ENCODE results near the gene STXBP2.

STXBP2 gene

DNA sequence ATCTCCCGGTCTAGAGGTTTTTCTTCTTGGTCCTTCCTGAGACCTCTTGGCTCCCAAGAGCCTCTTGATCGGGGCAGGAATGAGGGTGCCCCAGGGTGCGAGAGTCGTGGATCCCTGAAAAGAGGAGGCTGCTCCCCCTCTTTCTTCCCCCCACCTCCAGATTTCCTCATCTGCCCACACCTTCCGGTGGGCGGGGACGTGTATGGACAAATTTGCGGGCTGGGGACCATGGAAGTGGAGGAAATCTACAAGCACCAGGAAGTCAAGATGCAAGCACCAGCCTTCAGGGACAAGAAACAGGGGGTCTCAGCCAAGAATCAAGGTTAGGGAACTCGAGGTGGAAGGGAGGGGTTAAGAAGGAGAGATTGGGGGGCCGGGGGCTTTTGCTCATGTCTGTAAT lies 39.9 kb downstream of the STXBP2 start, which contains the start of gene MCEMP1:
MCEMP1 (plus strand) TSS at position 237 of the 400 bp plus-strand sequence; CDS start at position 268, 31 bp downstream.
- no peak for DNase-seq
- Mint-ChIP-seq H3K27me3 (ENCODE audit: low read depth, poor library complexity) (peaks cover 72% of the 10 kb centered on the region), H3K4me1 (peaks cover 30% of the 10 kb centered on the region), H3K9me3 (peaks cover 15% of the 10 kb centered on the region), H3K4me3 (no peak within 1 kb of the TSS), H3K27ac (no peak within 1 kb of the TSS), H3K36me3 (ENCODE audit: low read depth) (no peaks in the 10 kb centered on the region)
- TF ChIP-seq, protein P1, sequence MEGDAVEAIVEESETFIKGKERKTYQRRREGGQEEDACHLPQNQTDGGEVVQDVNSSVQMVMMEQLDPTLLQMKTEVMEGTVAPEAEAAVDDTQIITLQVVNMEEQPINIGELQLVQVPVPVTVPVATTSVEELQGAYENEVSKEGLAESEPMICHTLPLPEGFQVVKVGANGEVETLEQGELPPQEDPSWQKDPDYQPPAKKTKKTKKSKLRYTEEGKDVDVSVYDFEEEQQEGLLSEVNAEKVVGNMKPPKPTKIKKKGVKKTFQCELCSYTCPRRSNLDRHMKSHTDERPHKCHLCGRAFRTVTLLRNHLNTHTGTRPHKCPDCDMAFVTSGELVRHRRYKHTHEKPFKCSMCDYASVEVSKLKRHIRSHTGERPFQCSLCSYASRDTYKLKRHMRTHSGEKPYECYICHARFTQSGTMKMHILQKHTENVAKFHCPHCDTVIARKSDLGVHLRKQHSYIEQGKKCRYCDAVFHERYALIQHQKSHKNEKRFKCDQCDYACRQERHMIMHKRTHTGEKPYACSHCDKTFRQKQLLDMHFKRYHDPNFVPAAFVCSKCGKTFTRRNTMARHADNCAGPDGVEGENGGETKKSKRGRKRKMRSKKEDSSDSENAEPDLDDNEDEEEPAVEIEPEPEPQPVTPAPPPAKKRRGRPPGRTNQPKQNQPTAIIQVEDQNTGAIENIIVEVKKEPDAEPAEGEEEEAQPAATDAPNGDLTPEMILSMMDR (IDR thresholded peaks at IDR 0.05) = no peak

- no peak for DNase-seq
- H3K4me3 Mint-ChIP-seq = no peak overlapping the region
- H3K27ac Mint-ChIP-seq = no peak overlapping the region
- peaks cover 64% of the 10 kb centered on the region for H3K27me3 Mint-ChIP-seq (ENCODE audit: low read depth, poor library complexity)
- TF ChIP-seq, protein P1 (IDR thresholded peaks at IDR 0.05) = no peak
- H3K4me1 Mint-ChIP-seq = peaks cover 31% of the 10 kb centered on the region
- H3K9me3 Mint-ChIP-seq = peaks cover 15% of the 10 kb centered on the region
- H3K36me3 Mint-ChIP-seq (ENCODE audit: low read depth) = peaks cover 4% of the 10 kb centered on the region
Measured at GRCh38 chr19:7677669-7678311, 40.9 kb downstream of the STXBP2 start.

DNA sequence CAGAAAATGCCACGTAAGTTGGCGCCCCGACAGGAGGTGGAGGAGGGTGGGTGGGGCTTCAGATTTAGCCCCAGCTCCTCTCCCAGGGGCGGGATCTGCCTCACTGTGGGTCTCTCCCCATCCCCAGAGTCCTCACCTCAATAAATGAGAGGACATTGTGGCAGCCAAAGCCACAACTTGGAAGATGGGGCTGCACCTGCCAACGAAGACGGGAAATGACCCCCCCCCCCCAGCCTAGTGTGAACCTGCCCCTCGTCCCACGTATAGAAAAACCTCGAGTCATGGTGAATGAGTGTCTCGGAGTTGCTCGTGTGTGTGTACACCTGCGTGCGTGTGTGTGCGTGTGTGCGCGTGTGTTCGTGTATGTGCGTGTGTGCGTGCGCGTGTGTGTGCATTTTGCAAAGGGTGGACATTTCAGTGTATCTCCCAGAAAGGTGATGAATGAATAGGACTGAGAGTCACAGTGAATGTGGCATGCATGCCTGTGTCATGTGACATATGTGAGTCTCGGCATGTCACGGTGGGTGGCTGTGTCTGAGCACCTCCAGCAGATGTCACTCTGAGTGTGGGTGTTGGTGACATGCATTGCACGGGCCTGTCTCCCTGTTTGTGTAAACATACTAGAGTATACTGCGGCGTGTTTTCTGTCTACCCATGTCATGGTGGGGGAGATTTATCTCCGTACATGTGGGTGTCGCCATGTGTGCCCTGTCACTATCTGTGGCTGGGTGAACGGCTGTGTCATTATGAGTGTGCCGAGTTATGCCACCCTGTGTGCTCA lies 42.3 kb downstream of the STXBP2 start:
- peaks cover 17% of the 10 kb centered on the region for H3K36me3 Mint-ChIP-seq (ENCODE audit: low read depth)
- TF ChIP-seq, protein P1 (IDR thresholded peaks at IDR 0.05) = no peak
- H3K9me3 Mint-ChIP-seq = peaks cover 6% of the 10 kb centered on the region
- H3K4me1 Mint-ChIP-seq = peaks cover 31% of the 10 kb centered on the region
- H3K27me3 Mint-ChIP-seq (ENCODE audit: low read depth, poor library complexity) = peaks cover 50% of the 10 kb centered on the region
- no peak overlapping the region for H3K27ac Mint-ChIP-seq
- H3K4me3 Mint-ChIP-seq = peak overlapping the region; percentile 21
- no peak for DNase-seq

DNA sequence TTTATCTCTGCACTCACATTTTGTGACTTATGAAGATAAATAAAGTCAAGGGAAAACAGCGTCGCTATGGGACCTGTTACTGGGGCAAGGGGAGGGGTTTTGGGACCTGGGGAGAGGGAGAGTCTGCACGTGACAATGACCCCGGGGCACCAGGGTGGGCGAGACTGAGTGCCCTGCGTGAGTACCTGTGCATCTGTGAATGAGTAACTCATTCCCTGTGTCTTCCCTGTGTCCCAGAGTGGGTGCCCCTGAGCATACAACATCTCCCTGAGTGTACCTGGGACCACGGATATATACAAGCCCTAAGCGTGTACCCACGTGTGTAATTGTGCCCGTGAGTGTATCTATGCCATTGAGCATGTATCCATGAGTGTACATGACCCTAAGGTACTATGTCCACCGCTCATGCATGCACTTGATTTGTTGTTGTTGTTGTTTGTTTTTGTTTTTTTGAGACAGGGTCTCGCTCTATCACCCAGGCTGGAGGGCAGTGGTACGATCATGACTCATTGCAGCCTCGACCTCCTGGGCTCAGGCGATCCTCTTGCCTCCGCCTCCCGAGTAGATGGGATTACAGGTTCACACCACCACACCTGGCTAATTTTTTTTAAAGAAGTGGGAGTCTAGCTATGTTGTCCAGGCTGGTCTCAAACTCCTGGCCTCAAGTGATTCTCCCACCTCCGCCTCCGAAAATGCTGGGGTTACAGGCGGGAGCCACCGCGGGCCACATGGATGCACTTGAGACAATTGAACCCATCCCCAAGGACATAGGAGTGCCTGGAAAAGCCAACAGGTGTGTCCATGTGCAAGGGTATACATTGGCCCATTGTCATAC lies 43.1 kb downstream of the STXBP2 start:
- Mint-ChIP-seq H3K27me3 (ENCODE audit: low read depth, poor library complexity) (peaks cover 42% of the 10 kb centered on the region), H3K27ac (no peak overlapping the region), H3K9me3 (no peaks in the 10 kb centered on the region), H3K4me3 (peak overlapping the region; percentile 64), H3K4me1 (peaks cover 31% of the 10 kb centered on the region), H3K36me3 (ENCODE audit: low read depth) (peaks cover 17% of the 10 kb centered on the region)
- no peak for DNase-seq
- TF ChIP-seq, protein P1 (IDR thresholded peaks at IDR 0.05) = no peak

DNA sequence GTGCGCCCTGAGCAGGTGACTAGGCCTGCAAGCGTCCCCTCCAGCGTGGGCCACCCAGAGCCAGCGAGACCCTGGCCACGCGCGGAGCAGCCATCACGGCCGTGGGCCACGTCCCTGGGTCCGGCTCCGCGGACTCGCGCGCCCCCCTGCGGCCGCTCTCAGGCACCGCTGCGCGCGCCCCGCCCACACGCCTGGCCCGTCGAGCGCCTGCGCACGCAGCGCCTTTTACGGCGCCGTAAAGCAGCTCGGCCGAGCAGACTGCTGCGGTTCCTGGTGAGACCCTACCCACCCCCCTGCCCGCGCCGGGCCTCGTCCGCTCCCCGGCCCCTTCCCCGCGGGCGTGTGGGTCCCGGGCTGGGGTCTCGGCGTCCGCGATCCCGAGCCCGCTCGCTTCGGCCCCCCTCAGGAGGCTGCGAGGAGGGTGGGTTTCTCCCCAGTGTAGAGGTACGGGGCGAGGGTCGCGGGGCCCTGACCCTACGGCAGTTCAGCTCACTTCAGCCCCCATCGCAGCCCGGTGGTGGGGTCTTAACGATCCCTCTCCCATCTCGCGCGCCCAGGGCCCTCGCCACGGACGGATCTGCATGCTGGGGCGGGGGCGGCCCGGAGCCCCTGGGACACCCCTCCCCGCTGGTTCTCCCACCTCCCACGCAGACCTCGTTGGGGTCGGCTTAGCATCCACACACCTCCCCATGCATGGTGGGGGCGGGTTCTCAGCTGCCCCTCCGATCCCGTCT lies 43.9 kb downstream of the STXBP2 start, which contains the start of gene TRAPPC5:
TRAPPC5 (plus strand) TSS at position 228 of the 734 bp plus-strand sequence. CDS start 1,421 bp downstream, outside the sequence.
- Mint-ChIP-seq H3K27me3 (ENCODE audit: low read depth, poor library complexity) (peaks cover 38% of the 10 kb centered on the region), H3K9me3 (no peaks in the 10 kb centered on the region), H3K4me3 (peak within 1 kb of the TSS; percentile 89), H3K4me1 (peaks cover 39% of the 10 kb centered on the region), H3K27ac (no peak within 1 kb of the TSS), H3K36me3 (ENCODE audit: low read depth) (peaks cover 25% of the 10 kb centered on the region)
- TF ChIP-seq, protein P1 (IDR thresholded peaks at IDR 0.05) = peak; percentile 78
- DNase-seq = peak; percentile 92
